Medulla oblongata (tissue), 1 donor: ENCODE results near the gene GALK2.
A peak's percentile ranks its signal among the peaks of the same experiment; 100 is the strongest.

Experiments used
- DNase-seq: peaks from one replicate; pipeline ENCODE4 v3.0.0-alpha.2; 2015; ENCODE audit errors: extremely low spot score

The GALK2 gene

DNA sequence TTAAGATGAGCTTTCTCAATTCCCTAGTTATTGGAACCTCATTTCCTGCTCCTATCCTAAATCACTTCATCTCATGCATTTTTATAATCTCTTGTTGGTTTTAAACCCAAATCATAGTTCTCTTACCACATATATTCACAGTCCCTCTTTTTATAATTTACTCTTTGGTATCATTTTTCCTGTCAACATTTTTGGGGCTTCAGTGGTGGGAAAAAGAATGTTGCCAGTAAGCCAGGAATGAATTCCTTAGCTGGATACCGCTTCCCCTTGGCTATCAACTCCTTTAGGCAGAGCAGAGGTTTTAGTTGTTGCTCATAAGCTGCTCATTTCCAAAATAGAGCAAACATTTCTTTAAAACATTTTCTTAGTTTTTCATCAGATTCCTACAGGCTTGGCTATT lies 112.3 kb downstream of the GALK2 start:
- DNase-seq: no peak

DNA sequence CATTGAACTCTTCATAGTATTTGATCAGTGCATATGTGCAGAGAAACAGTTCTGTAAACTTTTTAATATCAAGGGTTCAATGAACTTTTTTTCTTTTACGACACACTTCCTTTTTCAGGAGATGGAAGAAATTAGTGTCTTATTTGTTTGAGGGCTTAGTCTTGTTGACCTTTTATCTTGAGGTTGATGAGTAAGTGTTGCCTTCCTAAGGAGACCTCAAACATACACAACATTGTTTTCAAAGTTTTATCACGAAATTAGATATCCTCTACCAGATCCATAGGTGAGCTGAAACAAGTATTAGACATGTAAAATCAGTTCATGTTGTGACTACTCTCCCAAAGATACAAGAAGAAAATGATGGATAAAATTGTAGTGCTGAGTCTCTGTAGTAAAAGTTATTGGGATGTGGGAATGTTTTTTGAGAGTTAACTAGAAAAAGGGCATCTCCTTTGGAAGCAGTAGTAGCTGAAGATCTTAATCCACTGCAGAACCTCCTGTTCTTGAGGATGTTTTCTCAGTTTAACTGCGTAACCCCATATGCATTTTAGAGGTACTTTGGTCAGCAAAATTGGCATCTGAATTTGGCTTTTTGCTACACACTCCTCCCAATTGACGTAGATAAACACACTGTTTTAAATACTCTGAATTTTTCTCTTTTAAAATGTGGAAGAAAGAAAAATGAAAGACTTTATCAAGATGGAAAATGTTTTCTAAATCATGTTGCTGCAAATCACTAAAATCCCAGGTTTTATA lies 116.8 kb downstream of the GALK2 start:
- DNase-seq: no peak

DNA sequence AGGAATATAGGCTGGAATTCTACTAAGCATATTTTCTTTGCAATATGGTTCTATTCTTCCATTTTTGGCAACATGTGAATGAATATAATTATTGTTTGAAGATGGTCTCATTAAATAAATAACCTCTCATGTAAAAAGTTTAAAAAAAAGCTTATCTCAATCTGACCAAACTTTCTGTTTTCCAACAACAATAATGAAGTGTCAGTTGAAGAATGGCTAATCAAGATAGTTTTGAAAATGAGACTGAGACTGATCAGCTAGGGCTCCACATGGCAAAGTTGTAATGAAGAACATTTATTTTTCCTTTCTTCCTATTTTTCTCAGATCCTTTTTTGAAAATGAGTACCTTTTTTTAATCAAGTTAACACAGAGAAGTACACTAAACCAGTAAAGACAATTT lies 117.4 kb downstream of the GALK2 start:
- DNase-seq: no peak

- DNase-seq: peak; percentile 45
Measured at GRCh38 chr15:49288391-49288790, 118.3 kb downstream of the GALK2 start.

- DNase-seq: no peak
Measured at GRCh38 chr15:49290191-49290590, 120.1 kb downstream of the GALK2 start.

DNA sequence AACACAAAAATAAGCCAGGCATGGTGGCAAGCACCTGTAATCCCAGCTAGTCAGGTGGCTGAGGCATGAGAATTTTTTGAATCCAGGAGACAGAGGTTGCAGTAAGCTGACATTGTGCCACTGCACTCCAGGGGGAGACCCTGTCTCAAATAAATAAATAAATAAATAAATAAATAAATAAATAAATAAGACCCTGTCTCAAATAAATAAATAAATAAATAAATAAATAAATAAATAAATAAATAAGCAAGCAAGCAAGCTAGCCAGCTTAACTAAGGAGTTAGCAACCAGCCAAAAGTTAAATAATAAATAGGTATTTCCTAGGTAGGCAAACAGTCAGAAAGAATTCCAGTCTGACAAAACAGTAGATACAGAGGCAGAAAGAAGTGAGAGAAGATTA lies 123.9 kb downstream of the GALK2 start:
- DNase-seq: no peak

DNA sequence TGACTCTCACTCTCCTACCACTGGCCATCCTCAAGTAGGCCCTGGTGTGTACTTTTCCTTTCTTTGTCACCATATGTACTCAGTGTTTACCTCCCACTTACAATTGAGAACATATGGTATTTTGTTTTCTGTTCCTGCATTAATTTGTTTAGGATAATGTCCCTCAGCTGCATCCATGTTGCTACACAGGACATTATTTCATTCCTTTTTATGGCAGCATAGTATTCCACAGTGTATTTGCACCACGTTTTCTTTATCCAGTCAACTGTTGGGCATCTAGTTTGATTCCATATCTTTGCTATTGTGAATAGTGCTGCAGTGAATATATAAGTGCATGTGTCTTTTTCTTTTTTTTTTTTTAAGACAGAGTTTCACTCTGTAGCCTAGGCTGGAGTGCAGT lies 126.2 kb downstream of the GALK2 start:
- DNase-seq: no peak

GRCh38 chr15:49297584-49297983 lies 127.5 kb downstream of the GALK2 start:
- DNase-seq: no peak

GRCh38 chr15:49300856-49301255 lies 130.8 kb downstream of the GALK2 start:
- DNase-seq: no peak

DNA sequence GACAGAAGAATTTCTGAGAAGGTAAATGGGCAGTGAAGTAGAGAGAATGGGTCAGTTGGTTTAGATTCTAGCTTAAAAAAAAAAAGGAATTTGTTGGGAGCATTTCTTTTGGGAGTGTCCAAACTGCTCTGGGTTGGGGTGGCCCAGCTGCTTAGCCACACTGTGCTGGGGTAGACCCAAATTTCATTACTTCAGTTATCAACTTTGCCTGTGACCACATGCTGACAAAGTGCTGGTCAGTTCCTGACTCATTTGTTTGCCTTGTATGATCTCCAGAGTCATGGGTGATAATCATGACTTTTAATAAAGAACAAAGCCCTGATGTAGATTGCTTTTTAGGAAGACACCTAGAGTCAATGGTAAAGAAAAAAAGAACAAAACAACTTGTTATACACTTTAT lies 131.5 kb downstream of the GALK2 start:
- no peak for DNase-seq

GRCh38 chr15:49303003-49303402 lies 133.0 kb downstream of the GALK2 start:
- no peak for DNase-seq

- DNase-seq: no peak
Measured at GRCh38 chr15:49306551-49306950, 136.5 kb downstream of the GALK2 start.

- no peak for DNase-seq
Measured at GRCh38 chr15:49308686-49309085, 138.6 kb downstream of the GALK2 start.

- no peak for DNase-seq
Measured at GRCh38 chr15:49309889-49310288, 139.8 kb downstream of the GALK2 start.

GRCh38 chr15:49313650-49314049 lies 143.6 kb downstream of the GALK2 start:
- no peak for DNase-seq

DNA sequence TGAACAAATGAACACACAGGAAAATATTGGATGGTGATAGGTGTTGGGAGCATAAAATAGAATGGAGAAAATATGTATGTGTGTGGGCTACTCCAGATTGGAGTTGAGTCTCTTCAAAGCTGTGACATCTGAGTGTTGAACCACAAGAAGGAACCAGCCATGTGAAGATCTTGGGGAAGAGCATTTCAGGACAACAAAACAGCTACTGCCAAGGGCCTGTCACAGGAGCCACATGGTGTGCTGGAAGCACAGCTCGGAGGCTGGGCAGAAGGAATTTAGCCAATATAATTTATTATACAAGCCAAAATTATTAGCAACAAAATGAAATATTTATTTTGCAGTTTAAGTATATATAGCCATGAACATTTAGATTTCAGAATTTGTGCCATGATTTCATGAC lies 144.7 kb downstream of the GALK2 start:
- DNase-seq: no peak

DNA sequence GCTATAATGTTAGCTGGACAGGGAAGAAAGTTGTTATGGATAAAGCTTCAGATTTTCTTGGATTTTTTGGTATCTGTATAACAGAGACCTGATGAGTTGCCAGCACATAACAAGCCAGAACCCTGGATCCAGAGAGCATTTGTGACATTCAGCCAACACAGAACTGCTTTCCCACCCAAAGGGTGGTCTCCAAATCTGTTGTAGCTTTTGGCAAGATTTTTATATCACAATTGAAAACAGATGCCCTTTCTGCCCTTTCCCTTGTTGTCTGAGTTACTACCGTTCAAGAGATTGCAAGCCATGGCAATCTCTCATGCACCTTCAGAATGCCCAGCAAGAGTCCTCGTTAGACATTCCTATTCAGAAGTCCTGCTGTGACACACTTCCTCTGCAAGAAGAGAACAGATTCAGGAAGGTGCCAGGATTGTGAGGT lies 145.4 kb downstream of the GALK2 start:
- no peak for DNase-seq

DNA sequence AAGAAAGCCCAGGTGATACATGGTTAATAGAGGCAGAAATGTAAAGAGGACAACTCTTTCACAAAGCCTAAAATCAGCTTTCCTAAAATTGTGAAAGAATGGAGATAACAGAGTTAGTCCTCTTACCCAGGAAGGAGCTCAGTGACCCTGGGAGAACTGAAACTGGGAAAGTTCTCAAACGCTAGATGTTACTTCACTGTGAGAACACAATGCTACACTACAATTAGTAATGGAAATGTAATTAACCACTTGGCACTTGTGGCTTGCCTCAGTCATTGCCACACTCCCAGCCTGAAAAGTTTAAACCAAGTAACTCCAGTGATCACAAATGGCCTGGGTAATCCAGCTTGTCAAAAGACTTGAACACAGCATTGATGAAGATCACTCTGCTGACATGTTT lies 150.3 kb downstream of the GALK2 start:
- DNase-seq: no peak

- DNase-seq: no peak
Measured at GRCh38 chr15:49323207-49323606, 153.2 kb downstream of the GALK2 start.

- no peak for DNase-seq
Measured at GRCh38 chr15:49327927-49328326, 157.9 kb downstream of the GALK2 start.

DNA sequence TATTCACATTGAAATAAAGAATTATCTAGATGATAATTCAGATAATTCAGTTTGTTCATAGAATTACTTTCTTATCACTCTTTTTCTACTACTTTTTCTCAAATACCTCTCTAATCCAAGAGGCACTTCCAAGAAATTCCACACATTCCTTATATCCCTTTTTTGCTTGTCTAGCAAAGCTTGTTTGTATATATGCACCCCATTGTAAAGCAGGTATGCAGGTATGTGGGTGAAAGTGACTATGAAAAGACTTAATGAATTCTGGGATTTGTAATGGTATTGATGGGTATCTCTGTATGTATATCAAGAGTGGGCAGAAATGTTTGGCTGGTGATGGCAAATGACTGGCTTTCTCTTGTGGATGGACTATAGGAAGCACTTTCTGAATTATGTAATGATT lies 158.9 kb downstream of the GALK2 start:
- DNase-seq: no peak

DNA sequence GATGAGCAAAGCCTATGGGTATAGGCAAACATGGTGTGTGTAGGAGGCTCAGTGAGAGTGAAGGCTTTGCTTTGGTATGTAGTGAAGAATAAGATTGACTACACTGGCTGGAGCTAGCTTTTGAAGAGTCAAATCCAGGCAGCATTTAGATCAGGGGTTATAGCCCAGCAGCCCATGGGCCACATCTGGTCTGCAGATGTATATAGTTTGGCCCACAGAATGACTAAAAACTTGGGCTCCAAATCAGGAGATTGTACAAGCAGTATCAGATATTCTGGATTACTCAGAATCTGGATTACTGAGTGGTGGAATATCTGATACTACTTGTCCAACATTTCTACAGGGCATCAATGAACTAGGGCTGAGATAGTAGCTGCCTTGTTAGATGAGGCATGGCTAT lies 160.1 kb downstream of the GALK2 start:
- no peak for DNase-seq

GRCh38 chr15:49331442-49331841 lies 161.4 kb downstream of the GALK2 start:
- no peak for DNase-seq

- DNase-seq: no peak
Measured at GRCh38 chr15:49331951-49332350, 161.9 kb downstream of the GALK2 start.
